NCI-H128 (cell line): ENCODE data around the gene CD200.

Experiments used
- DNase-seq: peaks from one replicate; lab custom pipeline; 2025; ENCODE audit not compliant: unreplicated experiment; lab: John Stamatoyannopoulos, UW

The CD200 gene

DNA sequence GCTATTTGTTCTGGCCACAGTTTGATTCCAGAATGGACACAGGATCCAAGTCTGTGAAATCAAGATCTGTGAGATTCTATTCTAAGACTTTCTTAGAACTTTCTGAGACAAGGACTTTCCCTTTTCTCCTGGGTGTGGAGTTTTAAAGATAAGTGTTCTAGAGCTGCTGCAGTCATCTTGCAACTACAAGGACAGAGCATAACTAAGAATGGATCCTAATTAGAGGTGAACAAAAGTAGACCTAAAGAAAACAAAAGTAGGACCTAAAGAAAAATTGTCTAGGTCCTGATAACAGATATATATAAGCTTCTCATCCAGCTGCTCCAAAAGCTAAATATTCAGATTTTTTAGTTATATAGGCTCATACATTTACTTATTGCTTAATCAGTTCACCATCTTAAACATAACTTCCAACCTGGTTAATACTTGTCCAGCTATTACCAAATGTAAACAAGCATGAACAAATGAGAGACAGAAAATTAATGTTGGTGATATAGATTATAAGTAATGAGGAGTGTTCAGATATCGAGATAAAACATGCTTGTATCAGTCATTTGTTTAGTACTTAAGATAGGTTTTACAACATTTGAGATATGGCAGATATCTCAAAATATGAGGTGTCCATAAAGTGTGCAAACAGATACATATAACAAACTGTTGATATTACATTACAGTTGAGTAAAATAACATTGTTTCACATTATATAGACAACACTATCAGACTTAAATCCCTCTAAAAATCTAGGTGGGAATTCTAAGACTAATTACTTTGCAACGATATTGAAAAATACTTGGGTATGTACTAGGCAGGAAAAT is 75.1 kb downstream of the CD200 start:
- no peak for DNase-seq

DNA sequence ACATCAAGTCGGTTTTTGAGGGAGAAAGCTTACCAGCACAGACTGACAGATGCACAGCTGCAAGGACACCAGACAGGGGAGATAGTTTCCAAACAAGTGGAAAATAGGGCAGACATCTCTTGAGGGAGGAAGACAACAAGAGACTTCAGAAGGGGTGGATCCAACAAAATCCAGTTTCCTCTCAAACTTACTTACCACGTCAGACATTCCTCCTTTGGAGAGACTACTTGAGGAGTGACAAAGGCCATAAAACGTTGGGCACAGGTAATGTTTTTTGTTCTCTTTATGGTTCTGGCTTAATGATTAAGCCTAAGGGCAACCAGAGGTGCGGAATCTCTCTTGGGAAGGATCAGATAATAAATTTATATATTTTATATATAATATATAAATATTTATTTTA is 76.1 kb downstream of the CD200 start:
- DNase-seq = no peak

DNA sequence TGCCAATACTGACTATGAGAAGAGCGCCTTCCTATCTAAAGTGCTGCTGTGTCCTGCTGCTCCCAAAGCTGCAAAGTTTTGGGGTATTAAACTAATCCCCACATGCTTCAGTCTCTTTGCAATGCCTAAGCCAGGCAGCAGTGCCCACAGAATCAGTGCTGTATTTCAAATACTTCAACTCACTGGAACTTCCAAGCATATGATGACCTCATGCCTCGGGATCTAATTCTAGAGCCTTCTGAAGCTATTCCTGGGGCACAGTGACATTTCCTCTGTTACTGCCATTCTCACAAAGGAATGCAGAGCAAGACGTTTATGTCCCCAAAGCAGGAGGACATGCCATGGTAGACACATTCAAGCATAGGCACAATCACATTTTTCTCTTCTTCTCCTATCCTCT is 78.5 kb downstream of the CD200 start:
- no peak for DNase-seq
